Sigmoid colon (tissue), 7 donors: ENCODE measurements around the gene ABLIM2. TPM values are rescaled to one million over a fixed set of nuclear protein-coding genes. Genes with fewer than 3 reads are reported as not detected.

ENCODE experiments used
- DNase-seq: peaks from one replicate; pipeline ENCODE4 v3.0.0-alpha.2; 2019
- H3K27ac ChIP-seq, 4 donors: fragments of 200-600 bp; sonication (generic); one replicate each; pipeline ENCODE4 v1.5.1; 2016 to 2019; ENCODE audit warnings: mild to moderate bottlenecking in 1 of 4
- H3K27me3 ChIP-seq, 3 donors: fragments of 200-600 bp; sonication (generic); one replicate each; pipeline ENCODE4 v1.5.1; 2019; ENCODE audit warnings: mild to moderate bottlenecking in 1 of 3
- H3K36me3 ChIP-seq, 4 donors: fragments of 200-600 bp; sonication (generic); one replicate each; pipeline ENCODE4 v1.5.1; 2016 to 2019
- H3K4me1 ChIP-seq, 4 donors: fragments of 200-600 bp; sonication (generic); one replicate each; pipeline ENCODE4 v1.5.1; 2017 to 2019
- H3K4me3 ChIP-seq, 4 donors: fragments of 200-600 bp; sonication (generic); one replicate each; pipeline ENCODE4 v1.5.1; 2017 to 2019; ENCODE audit warnings: mild to moderate bottlenecking in 2 of 4, moderate library complexity in 1 of 4
- H3K9me3 ChIP-seq, 4 donors: fragments of 200-600 bp in 3 of 4; sonication (generic) in 3 of 4; one replicate each; pipeline versions ENCODE4 v1.5.1 to v1.6.1; 2013 to 2019
- EP300 ChIP-seq, 4 donors: sonication (generic); formaldehyde crosslinking; IDR thresholded peaks; one replicate each; pipeline ENCODE4 v1.6.1; 2017; ENCODE audit warnings: antibody characterized with exemption in 4 of 4
- POLR2A ChIP-seq, 2 donors: fragments of 450-650 bp; IDR thresholded peaks; one replicate each; pipeline ENCODE4 v1.6.1; 2016; ENCODE audit warnings: antibody characterized with exemption in 2 of 2, mild to moderate bottlenecking in 2 of 2, moderate library complexity in 2 of 2
- POLR2AphosphoS5 ChIP-seq, 4 donors: sonication (generic); formaldehyde crosslinking; IDR thresholded peaks; one replicate each; pipeline ENCODE4 v1.6.1; 2017; ENCODE audit warnings: antibody characterized with exemption in 4 of 4
- WGBS, 2 donors: extraction: QIAGEN DNeasy Blood & Tissue Kit; methylation state at CpG; one replicate each; pipeline ENCODE4 v1.1.7; 2013; 5-methylcytosine and 5-hydroxymethylcytosine counted together
- intact Hi-C: fragments of 100-400 bp; cut with DNase I; formaldehyde crosslinking; loops from one replicate; pipeline ENCODE4 v1.15.1; 2023
- polyA plus RNA-seq, 3 donors: library from polyadenylated mRNA; stranded (reverse); fragments of 200-250 nt; gene quantifications; one replicate each; pipeline ENCODE4 v1.2.3, GENCODE V29; 2013
- total RNA-seq, 4 donors: library from RNA; depleted of rRNA; stranded (reverse); fragments of >200 nt; gene quantifications; one replicate each; pipeline ENCODE4 v1.1.0, GENCODE V29; 2016
- TF ChIP-seq, protein P1 (sequence below), 4 experiments: fragments of 450-650 bp in 3 of 4; fragments of 200-600 bp in 1 of 4; IDR thresholded peaks; one replicate each; pipeline ENCODE4 v1.5.1; 2016 to 2019; ENCODE audit warnings: antibody characterized with exemption in 4 of 4, mild to moderate bottlenecking in 3 of 4, moderate library complexity in 2 of 4
- donor health status: healthy with polysubstance abuse.
- donor health status: Bipolar disorder and iron deficiency.
- donor health status: healthy.

The ABLIM2 gene
- total and polyA plus RNA-seq, 7 donors, result 3.1 to 15.0 (median 7.4) TPM

DNA sequence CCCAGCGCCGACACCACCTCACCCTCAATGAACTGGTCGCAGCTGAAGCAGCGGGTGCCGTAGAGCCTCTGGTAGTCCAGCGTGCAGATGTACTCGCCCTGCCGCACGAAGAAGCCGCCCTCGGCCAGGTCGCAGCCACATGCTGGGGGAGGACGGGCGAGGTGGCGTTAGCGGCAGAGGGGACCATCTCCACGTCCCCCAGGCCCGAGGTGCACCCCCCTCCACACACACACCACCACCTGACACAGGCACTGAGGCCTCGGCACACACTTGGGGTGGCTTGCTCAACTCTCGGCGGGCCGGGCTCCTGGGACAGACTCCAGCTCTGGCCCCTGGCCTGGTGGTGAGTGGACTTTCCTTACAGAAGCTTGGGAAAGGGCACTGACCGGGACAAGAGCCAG is 61.5 kb downstream of the ABLIM2 start:
- peaks cover 0 to 8% (median 0%) of the 10 kb centered on the region in 4 donors for H3K4me1 ChIP-seq
- peak overlapping the region in 1 of 4 donors; percentile 49 for H3K27ac ChIP-seq
- no peak for TF ChIP-seq POLR2AphosphoS5 (IDR thresholded peaks at IDR 0.05)
- TF ChIP-seq, protein P1, sequence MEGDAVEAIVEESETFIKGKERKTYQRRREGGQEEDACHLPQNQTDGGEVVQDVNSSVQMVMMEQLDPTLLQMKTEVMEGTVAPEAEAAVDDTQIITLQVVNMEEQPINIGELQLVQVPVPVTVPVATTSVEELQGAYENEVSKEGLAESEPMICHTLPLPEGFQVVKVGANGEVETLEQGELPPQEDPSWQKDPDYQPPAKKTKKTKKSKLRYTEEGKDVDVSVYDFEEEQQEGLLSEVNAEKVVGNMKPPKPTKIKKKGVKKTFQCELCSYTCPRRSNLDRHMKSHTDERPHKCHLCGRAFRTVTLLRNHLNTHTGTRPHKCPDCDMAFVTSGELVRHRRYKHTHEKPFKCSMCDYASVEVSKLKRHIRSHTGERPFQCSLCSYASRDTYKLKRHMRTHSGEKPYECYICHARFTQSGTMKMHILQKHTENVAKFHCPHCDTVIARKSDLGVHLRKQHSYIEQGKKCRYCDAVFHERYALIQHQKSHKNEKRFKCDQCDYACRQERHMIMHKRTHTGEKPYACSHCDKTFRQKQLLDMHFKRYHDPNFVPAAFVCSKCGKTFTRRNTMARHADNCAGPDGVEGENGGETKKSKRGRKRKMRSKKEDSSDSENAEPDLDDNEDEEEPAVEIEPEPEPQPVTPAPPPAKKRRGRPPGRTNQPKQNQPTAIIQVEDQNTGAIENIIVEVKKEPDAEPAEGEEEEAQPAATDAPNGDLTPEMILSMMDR (IDR thresholded peaks at IDR 0.05), result no peak
- no peak for TF ChIP-seq EP300 (IDR thresholded peaks at IDR 0.05)
- TF ChIP-seq POLR2A (IDR thresholded peaks at IDR 0.05), result no peak
- H3K9me3 ChIP-seq, result peaks cover 0 to 8% (median 4%) of the 10 kb centered on the region in 4 donors
- H3K36me3 ChIP-seq, result no peaks in the 10 kb centered on the region
- WGBS, 2 donors, result 92 to 96% methylated on average over 23 of the region's 23 CpGs
- no peak overlapping the region for H3K4me3 ChIP-seq
- no peak for DNase-seq
- intact Hi-C loops, result no loop called here
- H3K27me3 ChIP-seq, result no peaks in the 10 kb centered on the region

DNA sequence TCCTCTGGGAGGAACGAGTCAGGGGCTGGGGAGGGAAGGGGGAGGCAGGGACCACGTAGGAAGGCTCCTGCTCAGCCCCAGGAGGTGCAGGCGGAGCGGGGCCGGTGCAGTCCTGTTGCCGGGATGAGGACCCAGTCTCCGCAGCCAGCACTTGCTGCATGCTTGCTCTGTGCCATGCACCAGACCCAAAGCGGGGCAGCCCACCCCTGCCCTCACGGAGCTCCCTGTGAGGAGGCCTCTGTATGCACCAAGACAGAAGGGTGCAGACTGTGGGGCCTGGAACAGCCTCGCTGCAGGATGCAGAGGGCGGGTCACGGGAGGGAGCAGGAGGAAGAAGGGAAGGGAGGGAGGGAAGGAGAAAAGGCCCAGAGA is 61.9 kb downstream of the ABLIM2 start:
- DNase-seq, result no peak
- Histone ChIP-seq H3K9me3 (peaks cover 0 to 8% (median 4%) of the 10 kb centered on the region in 4 donors), H3K27me3 (no peaks in the 10 kb centered on the region), H3K4me3 (no peak overlapping the region), H3K36me3 (no peaks in the 10 kb centered on the region), H3K4me1 (peaks cover 0 to 8% (median 0%) of the 10 kb centered on the region in 4 donors), H3K27ac (peak overlapping the region in 1 of 4 donors; percentile 49)
- intact Hi-C loops, result no loop called here
- TF ChIP-seq EP300 (IDR thresholded peaks at IDR 0.05), result no peak
- TF ChIP-seq POLR2A (IDR thresholded peaks at IDR 0.05), result no peak
- TF ChIP-seq, protein P1 (IDR thresholded peaks at IDR 0.05), result no peak
- TF ChIP-seq POLR2AphosphoS5 (IDR thresholded peaks at IDR 0.05), result no peak
- 62 to 87% methylated on average over 12 of the region's 12 CpGs for WGBS, 2 donors

DNA sequence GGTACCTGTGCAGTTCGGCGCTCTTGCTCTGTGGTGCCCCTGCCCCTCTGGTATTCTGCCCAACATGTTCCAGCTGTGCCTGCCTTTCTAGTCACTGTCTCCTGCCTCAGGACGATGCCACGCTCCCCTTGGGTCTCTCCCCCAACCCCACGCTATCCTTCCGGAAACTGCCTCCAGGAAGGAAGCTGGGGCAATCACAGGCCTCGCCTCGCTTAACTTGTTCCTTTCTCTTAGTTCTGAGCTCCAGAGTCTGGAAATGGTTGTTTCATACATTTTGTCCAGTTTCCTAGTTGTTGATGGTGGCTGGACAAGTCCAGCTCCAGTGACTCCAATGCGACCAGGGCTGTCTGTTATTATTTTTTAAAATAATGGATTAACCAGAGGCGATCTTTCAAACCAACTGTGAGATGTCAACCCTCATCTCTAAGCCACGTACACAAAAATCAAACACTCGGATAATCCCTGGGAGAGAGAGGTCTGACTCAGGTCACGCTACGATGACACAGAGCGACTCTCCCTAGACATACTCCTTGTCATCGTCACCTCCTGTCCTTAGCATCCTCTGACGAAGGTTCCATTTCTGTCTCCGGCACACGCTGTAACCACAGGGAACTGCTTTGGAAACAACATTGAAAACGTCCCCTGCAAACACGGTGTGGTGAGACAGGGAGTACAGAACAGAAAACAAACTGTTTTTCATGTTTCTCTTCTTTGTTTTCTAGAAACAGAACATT is 62.5 kb downstream of the ABLIM2 start:
- H3K9me3 ChIP-seq, result peaks cover 0 to 8% (median 4%) of the 10 kb centered on the region in 4 donors
- H3K4me3 ChIP-seq, result no peak overlapping the region
- H3K27me3 ChIP-seq, result no peaks in the 10 kb centered on the region
- no peak for TF ChIP-seq POLR2A (IDR thresholded peaks at IDR 0.05)
- TF ChIP-seq, protein P1 (IDR thresholded peaks at IDR 0.05), result no peak
- no peak for TF ChIP-seq EP300 (IDR thresholded peaks at IDR 0.05)
- TF ChIP-seq POLR2AphosphoS5 (IDR thresholded peaks at IDR 0.05), result no peak
- no peaks in the 10 kb centered on the region for H3K36me3 ChIP-seq
- 77 to 93% methylated on average over 21 of the region's 21 CpGs for WGBS, 2 donors
- intact Hi-C loops, result no loop called here
- peaks cover 0 to 2% (median 0%) of the 10 kb centered on the region in 4 donors for H3K4me1 ChIP-seq
- H3K27ac ChIP-seq, result peak overlapping the region in 1 of 4 donors; percentile 60
- DNase-seq, result no peak

DNA sequence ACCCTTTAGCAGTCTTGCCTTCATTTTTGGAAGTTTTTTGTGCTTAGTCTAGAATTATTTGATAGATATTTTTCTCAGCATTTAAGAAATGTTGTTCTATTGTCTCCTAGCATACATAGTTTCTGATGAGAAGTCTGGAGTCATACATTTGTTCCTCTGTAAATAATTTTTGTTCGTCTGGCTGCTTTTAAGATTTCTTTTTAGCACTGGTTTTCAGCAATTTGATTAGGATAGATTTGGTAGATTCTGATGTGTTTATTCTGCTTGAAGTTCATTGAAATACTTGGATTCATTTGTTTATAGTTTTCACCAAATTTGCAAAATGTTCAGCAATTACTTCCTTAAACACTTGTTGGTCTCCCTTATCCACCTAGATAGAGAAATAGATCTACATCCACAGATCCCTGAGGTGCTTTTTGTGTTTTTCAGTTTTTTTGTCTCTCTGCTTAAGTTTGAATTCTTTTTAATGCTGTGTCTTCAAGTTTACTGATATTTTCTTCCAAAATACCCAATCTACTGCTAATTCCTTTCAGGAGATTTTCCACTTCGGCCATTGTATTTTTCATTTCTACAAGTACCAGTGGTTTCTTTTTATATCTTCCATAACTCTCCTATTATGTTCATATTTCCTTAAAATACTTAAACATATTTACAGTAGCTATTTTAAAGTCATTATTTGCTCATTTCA is 64.9 kb downstream of the ABLIM2 start:
- intact Hi-C loops, result no loop called here
- H3K4me3 ChIP-seq, result no peak overlapping the region
- no peak for DNase-seq
- TF ChIP-seq POLR2AphosphoS5 (IDR thresholded peaks at IDR 0.05) (no peak), EP300 (IDR thresholded peaks at IDR 0.05) (no peak), POLR2A (IDR thresholded peaks at IDR 0.05) (no peak)
- TF ChIP-seq, protein P1 (IDR thresholded peaks at IDR 0.05), result no peak
- no peaks in the 10 kb centered on the region for H3K27me3 ChIP-seq
- WGBS, 2 donors, result 96 to 98% methylated on average over 2 of the region's 2 CpGs
- peaks cover 0 to 8% (median 4%) of the 10 kb centered on the region in 4 donors for H3K9me3 ChIP-seq
- no peaks in the 10 kb centered on the region for H3K4me1 ChIP-seq
- H3K27ac ChIP-seq, result no peak overlapping the region
- H3K36me3 ChIP-seq, result no peaks in the 10 kb centered on the region
